PC-3 (cell line): Measurements from ENCODE around the gene GUCY2D. TPM values are rescaled to one million over a fixed set of nuclear protein-coding genes. Genes with fewer than 3 reads are reported as not detected.

ENCODE experiments used
- ATAC-seq: fragments of 200-7000 bp; cut with Tn5 transposase; 2 replicates; pipeline ENCODE4 v1.9.1; 2020; ENCODE audit warnings: mild to moderate bottlenecking, moderate library complexity
- BruUV-seq: library from RNA; stranded (reverse); fragments of 400-500 nt; replicated peaks from 2 replicates; lab custom pipeline; 2021; lab: Mats Ljungman, UMichigan
- CTCF ChIA-PET: fragments of 300-600 bp; sonication (Branson Sonifier 250); formaldehyde crosslinking; loops from one replicate; lab custom pipeline; 2022; ENCODE audit warnings: antibody characterized with exemption; lab: Charles Lee
- POLR2A ChIA-PET: fragments of 300-600 bp; sonication (Branson Sonifier 250); formaldehyde crosslinking; loops from one replicate; lab custom pipeline; 2022; ENCODE audit warnings: antibody characterized with exemption; ENCODE audit not compliant: unreplicated experiment; lab: Charles Lee
- DNase-seq: peaks from one replicate; pipeline ENCODE4 v3.0.0-alpha.2; 2015
- H2AFZ ChIP-seq: fragments of 300-600 bp; sonication (generic); 2 replicates; pipeline ENCODE4 v1.6.0; 2016; ENCODE audit warnings: antibody characterized with exemption, low read length
- H3F3A ChIP-seq: fragments of 300-600 bp; sonication (generic); one replicate; pipeline ENCODE4 v1.6.0; 2017; ENCODE audit warnings: antibody characterized with exemption, low read length, control low read depth, mild to moderate bottlenecking; ENCODE audit not compliant: unreplicated experiment
- H3K27ac ChIP-seq: fragments of 300-600 bp; sonication (generic); 2 replicates; pipeline ENCODE4 v1.5.1; 2016; ENCODE audit warnings: mild to moderate bottlenecking, low read length
- H3K27me3 ChIP-seq: fragments of 300-600 bp; sonication (generic); 2 replicates; pipeline ENCODE4 v1.6.1; 2016; ENCODE audit warnings: low read length, mixed read lengths
- H3K36me3 ChIP-seq: fragments of 300-600 bp; sonication (generic); 2 replicates; pipeline ENCODE4 v1.6.1; 2016; ENCODE audit warnings: low read depth, mixed run types, low read length, mixed read lengths
- H3K4me1 ChIP-seq: fragments of 300-600 bp; sonication (generic); 2 replicates; pipeline ENCODE4 v1.5.1; 2016; ENCODE audit warnings: low read length; ENCODE audit not compliant: insufficient read depth
- H3K4me2 ChIP-seq: fragments of 300-600 bp; sonication (generic); 2 replicates; pipeline ENCODE4 v1.6.0; 2016; ENCODE audit warnings: low read length
- H3K4me3 ChIP-seq: fragments of 300-600 bp; sonication (generic); 2 replicates; pipeline ENCODE4 v1.5.1; 2016; ENCODE audit warnings: mild to moderate bottlenecking, low read length, mixed read lengths
- H3K79me2 ChIP-seq: fragments of 300-600 bp; sonication (generic); 2 replicates; pipeline ENCODE4 v1.6.1; 2017; ENCODE audit warnings: low read length, mixed read lengths
- H3K9ac ChIP-seq: fragments of 300-600 bp; sonication (generic); 2 replicates; pipeline ENCODE4 v1.6.0; 2016; ENCODE audit warnings: mild to moderate bottlenecking, low read length
- H3K9me2 ChIP-seq: fragments of 300-600 bp; sonication (generic); replicated peaks from 2 replicates; pipeline ENCODE4 v1.6.1; 2016; ENCODE audit warnings: mixed run types, low read length, mixed read lengths
- H3K9me3 ChIP-seq: fragments of 300-600 bp; sonication (generic); 2 replicates; pipeline ENCODE4 v1.6.1; 2016; ENCODE audit warnings: low read length, mixed read lengths
- H4K20me1 ChIP-seq: fragments of 300-600 bp; sonication (generic); 2 replicates; pipeline ENCODE4 v1.6.1; 2016; ENCODE audit warnings: low read length, mixed read lengths
- CTCF ChIP-seq: fragments of 300-600 bp; sonication (generic); conservative IDR thresholded peaks from 2 replicates; pipeline ENCODE4 v1.5.1; 2017; ENCODE audit warnings: antibody characterized with exemption, low read depth, mild to moderate bottlenecking, low read length
- EZH2 ChIP-seq: fragments of 300-600 bp; sonication (generic); IDR thresholded peaks from one replicate; pipeline ENCODE4 v1.6.1; 2017; ENCODE audit warnings: antibody characterized with exemption, mild to moderate bottlenecking, low read length; ENCODE audit not compliant: unreplicated experiment
- EZH2phosphoT487 ChIP-seq: fragments of 300-600 bp; sonication (generic); IDR thresholded peaks from 2 replicates; pipeline ENCODE4 v1.6.1; 2018; ENCODE audit warnings: mild to moderate bottlenecking, antibody characterized with exemption, low read length, borderline replicate concordance
- intact Hi-C: fragments of 100-400 bp; cut with micrococcal nuclease; formaldehyde crosslinking; loops from 2 replicates; pipeline ENCODE4 v1.9.0; 2023
- total RNA-seq: library from RNA; depleted of rRNA; stranded (reverse); fragments of >200 nt; gene quantifications from 2 replicates; pipeline ENCODE4 v1.2.3, GENCODE V29; 2014

The GUCY2D gene
- total RNA-seq, 1 experiment from 2014 or later = not detected

DNA sequence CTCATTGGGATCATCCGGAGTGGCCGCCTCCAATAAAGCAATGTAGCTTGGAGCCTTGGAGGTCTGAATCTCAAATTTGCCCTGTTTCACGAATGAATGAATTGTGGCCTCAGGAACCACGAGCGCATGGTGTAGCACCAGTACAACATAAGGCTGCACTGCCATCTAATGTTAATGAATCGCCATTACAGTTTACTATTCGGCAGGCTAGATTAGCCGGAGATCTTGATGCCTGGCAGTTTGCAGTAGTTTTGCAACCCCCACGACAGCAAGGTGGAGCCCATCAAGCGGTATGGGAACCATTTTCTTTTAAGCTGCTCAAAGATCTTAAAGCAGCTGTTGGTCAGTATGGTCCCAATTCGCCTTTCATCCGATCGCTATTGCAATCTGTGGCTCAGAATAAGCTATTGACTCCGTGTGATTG is 55.3 kb downstream of the GUCY2D start:
- Histone ChIP-seq H3K4me3 (peak overlapping the region; percentile 64), H3K9ac (peak overlapping the region; percentile 78), H3F3A (no peaks in the 10 kb centered on the region), H3K9me2 (no peaks in the 10 kb centered on the region), H3K27me3 (no peaks in the 10 kb centered on the region), H2AFZ (peak overlapping the region; percentile 70), H3K27ac (peak overlapping the region; percentile 97), H4K20me1 (no peaks in the 10 kb centered on the region), H3K36me3 (no peaks in the 10 kb centered on the region), H3K4me2 (peak overlapping the region; percentile 78), H3K4me1 (peaks cover 39% of the 10 kb centered on the region), H3K79me2 (no peaks in the 10 kb centered on the region), H3K9me3 (no peaks in the 10 kb centered on the region)
- peak; percentile 61 for ATAC-seq
- DNase-seq = peak; percentile 94
- intact Hi-C loops = loop anchor here (1.0 to 5.0 kb wide), 4 partner anchors 41 to 144 kb away; partner anchors contain the start of genes CNTROB and TRAPPC1
- TF ChIP-seq EZH2 (no peak), CTCF (peak; percentile 72)
- no TSS peak for BruUV-seq
- ChIA-PET CTCF (interaction anchor here (0.5 to 1.7 kb wide), 10 partner anchors 16 to 428 kb away, joined by 3 to 12 read pairs (median 6); no protein-coding TSS in a partner anchor), POLR2A (no interaction called here)

DNA sequence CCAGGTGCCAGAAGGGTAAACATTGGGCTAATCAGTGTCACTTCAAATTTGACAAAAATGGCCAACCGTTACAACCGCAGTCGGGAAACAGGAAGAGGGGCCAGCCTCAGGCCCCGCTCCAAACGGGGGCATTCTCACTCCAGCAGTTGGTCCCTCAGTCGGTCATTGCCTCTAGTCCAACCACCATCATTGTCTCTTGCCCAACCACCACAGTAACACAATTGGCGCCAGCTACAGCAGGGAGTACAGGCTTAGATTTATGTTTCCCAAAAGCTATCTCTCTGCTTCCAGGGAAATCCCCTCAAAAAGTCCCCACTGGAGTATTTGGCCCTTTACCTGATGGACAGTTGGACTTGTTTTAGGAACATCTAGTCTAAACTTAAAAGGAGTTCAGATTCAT is 56.7 kb downstream of the GUCY2D start:
- BruUV-seq = no TSS peak
- POLR2A ChIA-PET = no interaction called here

More for the DNA sequence above, 56.7 kb downstream of the GUCY2D start:
- H3K4me2 ChIP-seq = peak overlapping the region; percentile 78
- ATAC-seq (no peak), DNase-seq (no peak)
- H3K79me2 ChIP-seq = no peaks in the 10 kb centered on the region
- H3K36me3 ChIP-seq = no peaks in the 10 kb centered on the region
- no peaks in the 10 kb centered on the region for H3F3A ChIP-seq
- TF ChIP-seq EZH2 (no peak), EZH2phosphoT487 (no peak), CTCF (no peak)
- H2AFZ ChIP-seq = no peak overlapping the region
- H3K27me3 ChIP-seq = no peaks in the 10 kb centered on the region
- CTCF ChIA-PET = no interaction called here
- H3K9ac ChIP-seq = no peak overlapping the region
- H3K4me3 ChIP-seq = peak overlapping the region; percentile 66
- peaks cover 44% of the 10 kb centered on the region for H3K4me1 ChIP-seq
- no peaks in the 10 kb centered on the region for H3K9me2 ChIP-seq
- intact Hi-C loops = loop anchor here (5.0 kb wide), 1 partner anchor 127 kb away; the partner anchor contains the start of genes CNTROB and TRAPPC1
- no peaks in the 10 kb centered on the region for H4K20me1 ChIP-seq
- H3K27ac ChIP-seq = no peak overlapping the region
- no peaks in the 10 kb centered on the region for H3K9me3 ChIP-seq
